Measurements from ENCODE around the gene FLYWCH2. TPM values are rescaled to one million over a fixed set of nuclear protein-coding genes. Genes with fewer than 3 reads are reported as not detected.

The FLYWCH2 gene
- total and polyA plus RNA-seq, 2 of the 13 experiments (the other 11 are each of a cell fraction or from before 2014, with no cell fraction given) = 16.9 to 19.8 TPM

DNA sequence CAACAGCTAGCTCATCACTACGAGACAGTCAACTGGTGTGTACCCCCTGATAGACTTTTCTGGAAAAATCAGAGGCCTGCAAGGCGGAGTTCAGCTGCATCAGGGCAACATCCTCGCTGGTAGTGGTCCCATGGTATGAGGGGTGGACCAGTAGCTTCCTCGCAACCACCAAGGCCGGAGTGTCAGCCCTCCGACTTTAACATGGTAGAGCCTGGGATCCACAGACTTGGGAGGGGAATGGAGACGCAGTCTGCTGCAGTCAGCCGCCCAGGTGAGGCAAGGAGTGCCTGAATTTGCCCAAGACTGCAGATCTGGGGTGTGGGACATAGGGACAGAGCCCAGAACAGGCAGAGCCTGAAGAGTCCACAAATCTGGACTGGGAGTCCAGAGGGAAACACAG, 39.5 kb upstream of the FLYWCH2 start:
- Histone ChIP-seq H3K27me3 (ENCODE audit: control insufficient read depth in 1 of 2, insufficient read depth in 2 of 2, low read length in 2 of 2) (peaks cover 3 to 11% of the 10 kb centered on the region in 2 experiments; a peak in 2 of 5 replicates), H4K20me1 (ENCODE audit: insufficient read depth, low read length) (no peaks in the 10 kb centered on the region), H2AFZ (ENCODE audit: low read length) (no peak overlapping the region), H3K4me1 (ENCODE audit: insufficient read depth, low read length) (peaks cover 20% of the 10 kb centered on the region), H3K36me3 (replicated peaks in 1 of 2; ENCODE audit: control insufficient read depth in 1 of 2, insufficient read depth in 2 of 2, low read length in 2 of 2) (no peaks in the 10 kb centered on the region), H3K4me2 (ENCODE audit: low read depth, low read length) (no peak overlapping the region), H3K4me3 (replicated peaks in 1 of 3; ENCODE audit: insufficient read depth in 1 of 3, low read depth in 2 of 3, low read length in 3 of 3) (no peak overlapping the region), H3K9me3 (ENCODE audit: low read length) (no peaks in the 10 kb centered on the region), H3K79me2 (ENCODE audit: insufficient read depth, low read length) (no peaks in the 10 kb centered on the region), H3K27ac (ENCODE audit: extremely low read length, insufficient read depth, low read length) (no peak overlapping the region), H3K9ac (ENCODE audit: insufficient read depth, low read depth, low read length) (no peak overlapping the region)
- TF ChIP-seq ZNF619 (CRISPR knock-in tag; IDR thresholded peaks at IDR 0.05) (no peak), ZNF597 (CRISPR knock-in tag; IDR thresholded peaks at IDR 0.05) (no peak), MIER2 (CRISPR knock-in tag; IDR thresholded peaks at IDR 0.05) (no peak), ZNF460 (CRISPR knock-in tag; IDR thresholded peaks at IDR 0.05; ENCODE audit: borderline replicate concordance) (no peak), GMEB1 (CRISPR knock-in tag; IDR thresholded peaks at IDR 0.05; ENCODE audit: borderline replicate concordance) (no peak), NCOA1 (CRISPR knock-in tag; IDR thresholded peaks at IDR 0.05) (no peak)
- TF ChIP-seq, protein P1, sequence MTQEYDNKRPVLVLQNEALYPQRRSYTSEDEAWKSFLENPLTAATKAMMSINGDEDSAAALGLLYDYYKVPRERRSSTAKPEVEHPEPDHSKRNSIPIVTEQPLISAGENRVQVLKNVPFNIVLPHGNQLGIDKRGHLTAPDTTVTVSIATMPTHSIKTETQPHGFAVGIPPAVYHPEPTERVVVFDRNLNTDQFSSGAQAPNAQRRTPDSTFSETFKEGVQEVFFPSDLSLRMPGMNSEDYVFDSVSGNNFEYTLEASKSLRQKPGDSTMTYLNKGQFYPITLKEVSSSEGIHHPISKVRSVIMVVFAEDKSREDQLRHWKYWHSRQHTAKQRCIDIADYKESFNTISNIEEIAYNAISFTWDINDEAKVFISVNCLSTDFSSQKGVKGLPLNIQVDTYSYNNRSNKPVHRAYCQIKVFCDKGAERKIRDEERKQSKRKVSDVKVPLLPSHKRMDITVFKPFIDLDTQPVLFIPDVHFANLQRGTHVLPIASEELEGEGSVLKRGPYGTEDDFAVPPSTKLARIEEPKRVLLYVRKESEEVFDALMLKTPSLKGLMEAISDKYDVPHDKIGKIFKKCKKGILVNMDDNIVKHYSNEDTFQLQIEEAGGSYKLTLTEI (CRISPR knock-in tag; conservative IDR thresholded peaks at IDR 0.05) = no peak
- intact Hi-C loops (cut with micrococcal nuclease; ENCODE audit: unreplicated experiment) (no loop called here), in situ Hi-C loops (cut with HindIII; ENCODE audit: extremely low pct_ligation_motif_present, low pct_unique_long_range_greater_than_20kb) (no loop called here)
- DNase-seq (ENCODE audit: low spot score) = no peak
- BruUV-seq (replicated peaks) = no TSS peak
- WGBS (ENCODE audit: low lambda C conversion rate) = 44% methylated on average over 7 of the region's 8 CpGs
- FAIRE-seq = no peak
- POLR2A ChIA-PET = interaction anchor here (1.1 kb wide), 1 partner anchor 62 kb away, joined by 3 read pairs; no protein-coding TSS in a partner anchor
- ATAC-seq = no peak
- CTCF ChIA-PET (ENCODE audit: low intra/inter-chr PET ratio, low total read pairs) = no interaction called here

All from HepG2 (cell line).